Measurements from ENCODE around the gene GAB2.
A peak's percentile ranks its signal among the peaks of the same experiment; 100 is the strongest.

Gene GAB2

DNA sequence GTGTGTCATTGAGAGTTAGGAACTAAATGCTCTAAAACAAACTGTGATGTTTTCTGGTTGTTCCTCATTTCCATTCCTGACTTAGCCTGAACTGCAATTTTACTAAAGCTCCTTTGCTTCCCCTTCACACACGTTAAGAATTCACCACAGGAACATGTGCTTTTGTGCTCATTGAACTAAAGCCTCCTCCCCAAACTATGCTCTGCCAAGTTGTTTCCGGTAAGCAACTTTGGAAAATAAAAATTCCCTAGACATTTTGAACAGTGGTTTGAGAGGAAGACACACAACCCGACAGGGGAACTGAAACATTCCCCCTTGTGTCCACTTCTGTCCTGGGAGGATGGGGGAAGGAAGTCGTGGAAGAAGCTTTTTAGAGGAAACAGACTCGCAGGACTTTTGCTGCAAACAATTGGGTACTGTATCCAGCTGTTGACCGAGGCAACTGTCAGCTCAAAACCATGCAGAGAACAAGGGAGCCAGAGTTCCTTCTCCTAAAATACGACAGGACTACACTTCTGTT lies 66.9 kb downstream of the GAB2 start:
- Histone ChIP-seq H3K79me2 (ENCODE audit: insufficient read depth, low read length) (peaks cover 99% of the 10 kb centered on the region), H2AFZ (ENCODE audit: low read depth, low read length) (peak overlapping the region; percentile 3; the same call in 1 of the 2 replicates), H3K4me1 (ENCODE audit: insufficient read depth, low read length) (peaks cover 96% of the 10 kb centered on the region), H3K9ac (ENCODE audit: low read depth, low read length) (peak overlapping the region; percentile 63), H3K27me3 (ENCODE audit: insufficient read depth, low read length, poor library complexity) (no peaks in the 10 kb centered on the region), H3K9me3 (ENCODE audit: insufficient read depth, low read length, severe bottlenecking) (no peaks in the 10 kb centered on the region), H3K27ac (ENCODE audit: low read length) (peak overlapping the region; percentile 90), H3K4me2 (ENCODE audit: insufficient read depth, low read length) (peak overlapping the region; percentile 66), H4K20me1 (ENCODE audit: insufficient read depth, low read length) (peaks cover 10% of the 10 kb centered on the region; the same call in 1 of the 2 replicates), H3K4me3 (ENCODE audit: low read depth in 1 of 2, low read length in 2 of 2) (peak overlapping the region; percentile 13 to 45; a peak in 3 of 4 replicates), H3K36me3 (ENCODE audit: insufficient read depth, low read length) (peaks cover 8% of the 10 kb centered on the region; the same call in 1 of the 2 replicates)
- TF ChIP-seq, protein P1, sequence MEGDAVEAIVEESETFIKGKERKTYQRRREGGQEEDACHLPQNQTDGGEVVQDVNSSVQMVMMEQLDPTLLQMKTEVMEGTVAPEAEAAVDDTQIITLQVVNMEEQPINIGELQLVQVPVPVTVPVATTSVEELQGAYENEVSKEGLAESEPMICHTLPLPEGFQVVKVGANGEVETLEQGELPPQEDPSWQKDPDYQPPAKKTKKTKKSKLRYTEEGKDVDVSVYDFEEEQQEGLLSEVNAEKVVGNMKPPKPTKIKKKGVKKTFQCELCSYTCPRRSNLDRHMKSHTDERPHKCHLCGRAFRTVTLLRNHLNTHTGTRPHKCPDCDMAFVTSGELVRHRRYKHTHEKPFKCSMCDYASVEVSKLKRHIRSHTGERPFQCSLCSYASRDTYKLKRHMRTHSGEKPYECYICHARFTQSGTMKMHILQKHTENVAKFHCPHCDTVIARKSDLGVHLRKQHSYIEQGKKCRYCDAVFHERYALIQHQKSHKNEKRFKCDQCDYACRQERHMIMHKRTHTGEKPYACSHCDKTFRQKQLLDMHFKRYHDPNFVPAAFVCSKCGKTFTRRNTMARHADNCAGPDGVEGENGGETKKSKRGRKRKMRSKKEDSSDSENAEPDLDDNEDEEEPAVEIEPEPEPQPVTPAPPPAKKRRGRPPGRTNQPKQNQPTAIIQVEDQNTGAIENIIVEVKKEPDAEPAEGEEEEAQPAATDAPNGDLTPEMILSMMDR (IDR thresholded peaks at IDR 0.05; ENCODE audit: borderline replicate concordance, extremely low read depth, low read length, poor library complexity, severe bottlenecking): no peak
- no peak for TF ChIP-seq EZH2 (IDR thresholded peaks at IDR 0.05; ENCODE audit: borderline replicate concordance, low read depth, low read length, severe bottlenecking)
- ATAC-seq (ENCODE audit: insufficient read depth, low read depth) (peak; percentile 62), DNase-seq (peak; percentile 42)

DNA sequence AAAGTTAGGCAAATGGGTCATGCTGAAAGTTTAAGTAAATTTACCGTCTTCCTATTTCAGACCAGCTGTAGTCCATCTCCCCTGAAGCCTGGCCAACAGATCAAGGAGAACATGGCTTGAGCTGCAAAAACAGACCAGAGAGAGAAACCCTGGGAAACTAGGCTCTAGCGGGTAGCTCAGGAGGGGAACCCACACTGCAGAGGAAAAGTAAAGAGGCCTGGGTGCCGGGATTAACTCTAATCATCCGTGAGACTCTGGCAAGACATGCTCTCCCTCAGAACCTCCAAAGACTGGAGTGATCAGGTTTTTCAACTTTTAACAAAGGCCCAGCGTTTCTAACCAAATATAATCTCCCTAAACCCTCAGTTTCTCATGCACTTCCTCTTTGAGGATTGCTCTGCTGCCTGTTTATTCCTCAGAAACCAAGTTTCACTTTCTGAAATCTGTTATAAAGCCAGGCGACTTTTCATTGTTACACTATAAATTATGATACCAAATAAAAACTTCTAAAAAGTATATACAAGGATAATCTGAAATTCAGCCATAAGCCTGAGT lies 67.5 kb downstream of the GAB2 start:
- peak overlapping the region; percentile 90 for H3K27ac ChIP-seq (ENCODE audit: low read length)
- no peaks in the 10 kb centered on the region for H3K27me3 ChIP-seq (ENCODE audit: insufficient read depth, low read length, poor library complexity)
- H3K79me2 ChIP-seq (ENCODE audit: insufficient read depth, low read length): peaks cover 99% of the 10 kb centered on the region
- peaks cover 96% of the 10 kb centered on the region for H3K4me1 ChIP-seq (ENCODE audit: insufficient read depth, low read length)
- peaks cover 6% of the 10 kb centered on the region; the same call in 1 of the 2 replicates for H3K36me3 ChIP-seq (ENCODE audit: insufficient read depth, low read length)
- peaks cover 7% of the 10 kb centered on the region; the same call in 1 of the 2 replicates for H4K20me1 ChIP-seq (ENCODE audit: insufficient read depth, low read length)
- peak overlapping the region; percentile 63 for H3K9ac ChIP-seq (ENCODE audit: low read depth, low read length)
- peak overlapping the region; percentile 13 to 45; a peak in 3 of 4 replicates for H3K4me3 ChIP-seq (ENCODE audit: low read depth in 1 of 2, low read length in 2 of 2)
- ATAC-seq (ENCODE audit: insufficient read depth, low read depth) (peak; percentile 54), DNase-seq (peak; percentile 51)
- no peak for TF ChIP-seq EZH2 (IDR thresholded peaks at IDR 0.05; ENCODE audit: borderline replicate concordance, low read depth, low read length, severe bottlenecking)
- TF ChIP-seq, protein P1 (IDR thresholded peaks at IDR 0.05; ENCODE audit: borderline replicate concordance, extremely low read depth, low read length, poor library complexity, severe bottlenecking): no peak
- no peaks in the 10 kb centered on the region for H3K9me3 ChIP-seq (ENCODE audit: insufficient read depth, low read length, severe bottlenecking)
- H3K4me2 ChIP-seq (ENCODE audit: insufficient read depth, low read length): peak overlapping the region; percentile 66
- no peak overlapping the region for H2AFZ ChIP-seq (ENCODE audit: low read depth, low read length)

DNA sequence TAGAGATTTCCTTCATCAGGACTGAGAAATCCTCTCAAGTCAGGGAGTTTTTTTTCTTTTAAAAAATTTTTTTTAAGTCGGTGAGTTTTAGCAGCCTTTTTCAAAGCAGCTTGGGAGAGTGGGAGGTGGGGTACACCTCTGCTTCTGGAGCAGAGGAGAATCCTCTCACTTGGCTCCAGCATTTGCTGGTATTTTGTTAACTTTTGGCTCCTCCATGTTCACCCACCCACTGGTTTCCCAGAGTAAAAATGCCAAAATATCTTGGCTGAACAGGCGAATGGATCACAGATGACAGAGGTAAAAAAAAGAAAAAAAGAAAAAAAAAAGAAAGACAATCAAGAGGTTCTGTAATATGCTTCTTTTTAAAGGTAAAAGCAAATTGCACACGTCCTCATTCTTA lies 68.0 kb downstream of the GAB2 start:
- peaks cover 10% of the 10 kb centered on the region for H3K36me3 ChIP-seq (ENCODE audit: insufficient read depth, low read length)
- DNase-seq: no peak
- no peak for ATAC-seq (ENCODE audit: insufficient read depth, low read depth)
- H3K4me1 ChIP-seq (ENCODE audit: insufficient read depth, low read length): peaks cover 96% of the 10 kb centered on the region
- no peaks in the 10 kb centered on the region for H3K27me3 ChIP-seq (ENCODE audit: insufficient read depth, low read length, poor library complexity)
- H4K20me1 ChIP-seq (ENCODE audit: insufficient read depth, low read length): peaks cover 10% of the 10 kb centered on the region; the same call in 1 of the 2 replicates
- peak overlapping the region; percentile 90 for H3K27ac ChIP-seq (ENCODE audit: low read length)
- peak overlapping the region; percentile 66 for H3K4me2 ChIP-seq (ENCODE audit: insufficient read depth, low read length)
- peak overlapping the region; percentile 63 for H3K9ac ChIP-seq (ENCODE audit: low read depth, low read length)
- no peak overlapping the region for H2AFZ ChIP-seq (ENCODE audit: low read depth, low read length)
- peaks cover 99% of the 10 kb centered on the region for H3K79me2 ChIP-seq (ENCODE audit: insufficient read depth, low read length)
- peak overlapping the region; percentile 13 to 45; a peak in 3 of 4 replicates for H3K4me3 ChIP-seq (ENCODE audit: low read depth in 1 of 2, low read length in 2 of 2)
- TF ChIP-seq, protein P1 (IDR thresholded peaks at IDR 0.05; ENCODE audit: borderline replicate concordance, extremely low read depth, low read length, poor library complexity, severe bottlenecking): no peak
- no peak for TF ChIP-seq EZH2 (IDR thresholded peaks at IDR 0.05; ENCODE audit: borderline replicate concordance, low read depth, low read length, severe bottlenecking)
- no peaks in the 10 kb centered on the region for H3K9me3 ChIP-seq (ENCODE audit: insufficient read depth, low read length, severe bottlenecking)

Data from DND-41 (cell line).